HPDE6-E6E7 (cell line): ENCODE data around the gene LNX2.

ENCODE experiments used
- DNase-seq: peaks from one replicate; pipeline ENCODE4 v3.0.0; 2011; ENCODE audit warnings: missing footprints; ENCODE audit errors: extremely low spot score

The LNX2 gene

DNA sequence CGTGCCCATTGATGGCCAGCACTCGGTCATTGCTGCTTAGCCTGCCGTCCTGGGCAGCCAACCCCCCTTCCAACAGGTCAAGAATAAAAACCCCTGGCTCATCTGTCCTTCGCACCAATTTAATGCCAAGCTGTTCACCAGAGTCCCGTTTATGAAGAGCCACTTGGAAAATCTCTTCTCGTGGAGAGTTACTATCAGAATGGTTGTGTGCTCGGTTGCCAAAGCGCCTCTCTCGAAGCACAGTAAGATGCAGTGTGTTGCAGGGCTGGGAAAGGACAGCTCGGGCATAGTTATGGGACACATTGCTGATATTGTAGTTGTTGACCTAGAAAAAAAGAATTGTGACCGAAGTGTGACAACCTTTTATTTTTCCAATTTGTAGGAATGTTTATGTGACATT, 57.9 kb downstream of the LNX2 start:
- no peak for DNase-seq

- DNase-seq = no peak
Observed at GRCh38 chr13:27559719-27560118, 60.6 kb downstream of the LNX2 start.

- no peak for DNase-seq
Observed at GRCh38 chr13:27556109-27556508, 64.2 kb downstream of the LNX2 start.

GRCh38 chr13:27551562-27551961, 68.8 kb downstream of the LNX2 start:
- no peak for DNase-seq

DNA sequence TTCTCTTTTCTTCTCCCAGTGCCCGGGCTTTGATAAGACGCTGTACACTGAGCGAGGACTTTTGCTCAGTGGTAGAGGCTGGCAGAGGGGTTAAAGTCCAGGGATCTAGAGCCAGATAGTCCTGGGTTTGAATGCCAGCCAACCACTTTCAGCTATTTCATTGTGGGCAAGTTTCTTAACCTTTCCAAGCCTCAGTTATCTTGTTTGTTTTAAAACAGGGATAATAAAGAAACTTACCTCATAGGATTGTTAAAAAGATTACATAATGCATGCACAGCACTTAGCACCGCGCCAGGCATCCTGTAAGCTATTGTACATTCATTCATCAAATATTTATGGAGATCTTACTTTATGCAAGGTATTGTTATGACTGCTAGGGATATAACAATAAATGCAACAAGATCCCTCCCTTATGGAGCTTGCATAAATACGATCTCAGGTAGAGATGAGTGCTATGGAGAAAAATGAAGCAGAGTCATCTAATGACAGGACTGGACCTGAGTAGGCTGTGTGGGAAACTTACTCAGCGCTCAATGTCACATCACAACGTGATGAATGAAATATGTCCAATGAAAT, 70.8 kb downstream of the LNX2 start:
- peak; percentile 26 for DNase-seq

DNA sequence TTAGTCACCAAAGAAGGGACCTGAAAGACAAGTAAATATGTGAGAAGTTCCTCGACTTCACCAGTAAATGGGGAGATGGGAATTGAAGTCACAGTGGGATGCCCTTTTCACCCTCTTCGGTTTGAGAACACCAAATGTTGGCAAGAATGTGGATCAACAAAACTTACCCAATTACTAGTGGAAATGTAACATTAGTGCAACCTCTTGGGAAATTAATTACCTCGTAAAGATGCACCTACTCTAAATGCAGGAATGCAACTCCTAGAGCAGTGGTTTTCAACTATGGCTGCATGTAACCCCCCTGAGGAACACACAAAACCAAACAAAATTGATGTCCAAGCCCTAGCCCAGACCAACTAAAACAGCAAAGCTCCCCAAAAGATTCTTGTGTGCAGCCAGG, 78.1 kb downstream of the LNX2 start:
- no peak for DNase-seq

DNA sequence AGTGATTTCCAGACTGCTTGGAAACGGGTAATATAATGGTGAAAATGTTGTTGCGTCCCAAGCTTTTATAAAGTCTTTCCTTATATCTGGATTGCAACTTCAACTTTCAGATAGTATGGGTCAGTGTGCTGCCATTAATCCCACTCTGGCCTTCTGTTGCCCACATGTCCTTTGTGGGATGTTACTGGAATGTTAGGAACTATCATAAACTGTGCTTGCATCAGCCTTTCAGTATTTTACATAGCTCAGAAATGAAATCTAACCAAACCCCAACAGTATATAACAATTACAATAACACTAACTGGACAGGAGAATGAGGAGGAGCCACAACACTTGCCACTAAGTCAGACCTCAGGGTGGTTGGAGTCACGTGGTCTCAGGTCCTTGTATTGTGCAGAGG, 78.9 kb downstream of the LNX2 start:
- DNase-seq = no peak

DNA sequence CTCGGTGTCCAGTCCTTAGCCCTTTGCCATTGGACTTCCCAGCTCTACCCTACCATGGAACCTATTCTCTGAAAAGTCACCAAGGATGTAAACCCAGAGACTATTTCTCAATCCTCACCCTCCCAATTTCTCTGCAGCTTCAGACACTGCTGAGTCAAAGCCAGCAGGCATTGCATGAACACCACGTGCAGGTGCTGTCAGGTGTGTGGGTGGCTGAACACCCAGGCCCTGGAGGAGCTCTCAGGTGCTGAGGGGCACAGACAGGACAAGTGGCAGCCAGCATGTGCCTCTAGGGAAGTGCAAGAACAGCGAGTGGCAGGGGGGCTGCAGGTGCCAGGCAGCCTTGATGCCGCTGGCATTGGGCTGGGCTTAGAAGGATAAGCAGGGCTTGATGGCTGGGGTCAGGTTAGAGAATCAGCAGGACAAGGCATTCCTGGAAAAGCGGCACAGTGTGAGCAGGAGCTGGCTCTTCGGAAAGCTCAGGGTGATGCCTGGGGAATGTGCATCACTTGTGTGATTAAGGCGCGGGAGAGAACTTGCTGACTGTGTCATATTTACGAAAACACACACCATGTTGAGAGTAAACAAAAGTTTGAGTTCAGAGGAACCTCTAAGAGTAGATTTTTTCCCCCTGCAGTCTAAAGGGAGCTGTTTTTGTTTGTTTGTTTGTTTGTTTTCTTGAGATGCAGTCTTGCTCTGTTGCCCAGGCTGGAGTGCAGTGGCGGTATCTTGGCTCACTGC, 83.8 kb downstream of the LNX2 start:
- DNase-seq = no peak

DNA sequence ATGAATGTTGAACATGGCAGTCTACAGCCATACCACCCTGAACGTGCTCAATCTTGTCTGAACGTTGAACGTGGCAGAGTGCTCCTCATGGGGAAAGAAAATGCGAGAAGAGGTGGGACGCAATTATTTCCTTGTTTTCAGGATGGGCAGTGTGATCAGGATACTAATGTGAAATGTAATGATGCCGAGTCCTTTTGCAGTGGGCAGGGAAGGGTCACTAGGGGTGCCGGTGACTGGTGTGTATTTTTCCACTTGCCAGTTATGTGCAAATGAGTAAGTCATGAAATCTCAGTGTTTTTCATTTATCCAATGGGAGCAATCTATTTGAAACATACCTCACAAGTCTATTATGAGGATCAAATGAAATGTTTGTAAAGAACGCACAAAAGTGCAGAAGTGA, 84.8 kb downstream of the LNX2 start:
- DNase-seq = no peak

- DNase-seq = no peak
Observed at GRCh38 chr13:27534981-27535380, 85.3 kb downstream of the LNX2 start.

GRCh38 chr13:27534108-27534980, 86.0 kb downstream of the LNX2 start:
- DNase-seq = no peak

- DNase-seq = peak; percentile 5
Observed at GRCh38 chr13:27533155-27533643, 87.1 kb downstream of the LNX2 start.

DNA sequence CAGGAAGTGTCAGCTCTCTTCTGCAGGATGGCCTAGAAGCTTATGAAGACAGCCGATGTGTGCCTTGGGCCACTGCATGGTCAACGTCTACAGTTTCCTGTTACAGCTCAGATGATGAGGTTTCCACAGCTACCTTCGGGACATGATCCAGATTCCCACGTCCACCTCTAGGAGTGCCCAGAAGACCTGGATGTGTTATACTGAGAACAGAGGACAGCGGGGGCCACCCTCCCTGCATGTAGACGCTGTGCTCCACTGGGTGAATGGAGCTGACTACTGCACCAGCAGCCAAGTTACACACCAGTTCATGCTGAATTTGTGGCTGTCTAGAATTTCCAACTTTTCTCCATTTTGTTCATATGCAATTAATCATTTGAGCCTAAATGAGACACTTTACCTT, 91.4 kb downstream of the LNX2 start:
- no peak for DNase-seq

DNA sequence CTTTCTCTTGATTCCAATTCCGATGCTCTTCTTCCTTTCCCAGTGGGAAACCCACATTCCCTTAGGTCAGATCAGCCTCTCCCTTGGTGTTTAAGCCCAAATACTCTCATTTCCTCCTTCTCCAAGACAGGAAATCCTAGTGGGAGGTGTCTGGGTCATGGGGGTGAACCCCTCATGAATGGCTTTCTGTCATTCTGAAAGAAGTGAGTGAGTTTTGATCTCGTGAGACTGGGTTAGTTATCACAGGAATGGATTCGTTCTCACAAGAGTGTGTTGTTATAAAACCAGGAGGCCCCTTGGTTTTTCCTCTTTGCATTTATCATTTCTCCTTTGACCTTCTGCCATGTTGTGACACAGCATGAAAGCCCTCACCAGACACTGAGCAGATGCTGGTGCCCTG, 93.8 kb downstream of the LNX2 start:
- DNase-seq = no peak

DNA sequence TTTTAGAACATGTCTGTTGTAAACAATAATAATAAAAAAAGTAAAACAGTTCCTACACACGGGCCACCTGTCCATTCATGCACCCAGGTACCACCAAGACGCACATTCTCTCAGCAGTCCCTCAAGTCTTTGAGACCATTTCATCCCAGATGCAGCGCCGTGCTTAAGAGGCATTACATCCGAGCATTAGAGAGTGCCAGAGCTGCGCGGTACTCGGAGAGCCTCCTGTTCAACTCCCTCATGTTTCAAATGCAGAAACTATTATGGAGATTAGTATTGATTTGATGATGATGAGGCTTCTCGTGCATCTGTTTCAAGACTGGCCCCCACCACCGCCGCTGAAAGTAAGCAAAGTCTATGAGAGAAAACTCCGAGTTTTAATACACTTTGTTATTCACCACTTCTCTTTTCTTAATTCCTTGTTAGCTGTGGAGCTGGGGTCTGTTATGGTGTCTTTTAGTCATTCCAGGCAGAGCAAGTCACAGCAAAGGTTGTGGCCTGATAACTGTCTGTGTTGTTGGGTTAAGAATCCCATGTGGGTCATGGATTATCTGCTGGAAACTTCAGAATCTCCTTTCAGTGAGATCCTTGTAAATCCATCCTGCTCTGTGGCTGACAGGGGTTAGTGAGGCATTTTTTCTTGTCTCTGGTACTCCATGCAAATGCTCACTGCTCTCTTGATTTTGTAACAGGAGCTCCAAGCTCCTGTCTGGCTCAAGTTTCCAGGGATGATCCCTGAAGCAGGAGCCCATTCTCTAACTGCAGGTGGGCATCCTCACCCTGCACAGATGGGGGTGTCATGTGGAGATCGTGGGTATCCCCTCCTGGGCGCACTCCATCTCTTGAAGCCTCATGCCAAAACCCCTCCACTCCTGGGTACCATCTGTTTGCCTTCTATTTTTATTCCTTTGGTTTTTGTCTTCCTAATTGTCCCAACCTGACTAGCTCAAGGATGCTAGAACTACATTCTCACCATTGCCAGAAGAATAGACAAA, 95.1 kb downstream of the LNX2 start:
- no peak for DNase-seq

- no peak for DNase-seq
Observed at GRCh38 chr13:27523346-27524073, 96.8 kb downstream of the LNX2 start.

- DNase-seq = no peak
Observed at GRCh38 chr13:27522847-27523246, 97.5 kb downstream of the LNX2 start.

DNA sequence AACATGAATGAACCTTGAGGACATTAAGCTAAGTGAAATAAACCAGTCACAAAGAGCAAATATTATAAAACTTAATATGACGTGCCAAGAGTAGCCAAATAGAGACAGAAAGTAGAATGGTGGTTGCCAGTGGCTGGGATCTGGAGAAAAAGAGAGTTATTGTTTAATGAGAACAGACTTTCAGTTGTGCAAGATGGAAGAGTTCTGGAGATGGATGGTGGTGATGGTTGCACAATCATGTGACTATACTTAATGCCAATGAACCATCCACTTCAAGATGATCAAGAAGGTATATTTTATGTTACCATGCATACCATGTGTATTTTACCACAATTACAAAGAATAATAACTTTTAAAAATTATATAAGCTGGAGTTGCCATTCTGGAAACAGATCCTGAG, 104.2 kb downstream of the LNX2 start:
- no peak for DNase-seq

DNA sequence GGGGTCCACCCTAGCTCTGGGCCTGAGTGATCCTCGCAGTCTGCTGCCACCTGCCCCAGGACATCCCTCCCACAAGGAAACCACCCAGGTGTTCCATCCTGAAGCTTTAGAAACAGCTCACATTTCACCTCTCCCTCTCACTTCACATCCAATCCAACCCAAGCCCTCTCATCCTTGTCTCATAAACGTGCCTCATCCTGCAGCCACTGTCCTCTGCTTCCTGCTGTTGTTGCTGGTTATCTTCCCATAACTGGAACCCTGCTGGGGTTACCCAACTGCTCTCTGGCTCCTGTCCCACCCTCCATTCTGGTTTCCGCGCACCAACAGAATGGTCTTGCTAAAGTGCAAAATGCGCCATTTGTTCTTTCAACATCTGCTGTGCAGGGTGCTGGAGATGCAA, 110.2 kb downstream of the LNX2 start:
- DNase-seq = no peak

DNA sequence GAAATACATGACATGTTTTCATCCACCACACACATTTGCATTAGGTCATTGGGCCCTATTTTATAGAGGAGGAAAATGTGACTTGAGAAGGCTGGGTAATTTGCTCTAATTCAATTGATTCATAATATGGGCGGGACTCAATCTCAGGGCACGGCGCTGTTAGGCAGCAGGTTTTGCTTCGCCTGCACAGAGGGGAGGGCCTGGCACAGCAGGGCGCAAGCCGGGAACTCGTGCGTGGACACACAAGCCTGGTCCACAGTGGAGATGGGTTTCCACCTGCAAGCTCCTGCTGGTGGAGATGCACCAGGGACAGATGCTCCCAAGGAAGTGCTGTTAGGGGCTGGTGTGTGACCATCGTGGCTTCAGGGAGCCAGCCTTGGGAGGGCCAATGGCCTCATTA, 111.5 kb downstream of the LNX2 start:
- no peak for DNase-seq

DNA sequence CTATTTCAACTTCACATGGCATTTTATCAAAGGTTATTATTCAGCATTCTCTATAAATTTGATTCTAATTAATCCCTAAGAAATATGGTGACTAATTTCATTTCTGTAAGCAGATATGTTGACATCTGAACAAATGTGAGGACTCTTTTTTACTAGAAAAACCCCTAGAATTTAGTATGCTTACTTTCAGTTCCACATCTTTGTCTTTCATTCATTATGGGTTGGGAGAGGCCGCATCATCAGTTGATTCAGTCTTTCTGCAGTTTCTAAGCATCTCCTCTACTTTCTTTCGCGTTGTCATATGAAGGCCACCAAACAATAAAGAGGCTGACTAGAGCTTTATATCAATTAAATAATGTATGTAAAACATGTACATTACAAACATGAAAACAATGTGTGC, 114.5 kb downstream of the LNX2 start:
- DNase-seq = no peak
